AG08396 (cell line): ENCODE results near the gene EFNA5.

Experiments
- DNase-seq: peaks from one replicate; pipeline ENCODE4 v3.0.0; 2012; ENCODE audit warnings: low spot score, mixed read lengths

The EFNA5 gene

DNA sequence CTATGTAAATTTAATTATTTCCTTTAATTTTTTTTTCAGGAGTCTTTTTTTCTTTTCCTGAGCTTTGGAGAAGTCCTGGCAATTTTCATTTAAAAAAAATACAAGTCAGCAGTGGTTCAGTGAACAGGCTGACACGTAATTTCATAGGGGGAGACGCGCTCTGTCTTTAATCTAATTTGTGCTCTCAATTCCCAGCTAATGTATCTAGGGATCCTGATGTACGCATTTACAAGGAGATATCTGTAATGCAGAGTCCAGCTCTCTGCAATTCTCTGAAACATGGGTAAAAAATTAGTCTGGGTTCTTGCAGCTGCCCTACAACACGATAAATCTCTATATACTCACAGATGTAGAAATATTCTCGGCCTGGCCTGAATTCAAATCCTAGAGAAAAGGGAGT, 243.9 kb downstream of the EFNA5 start:
- no peak for DNase-seq

DNA sequence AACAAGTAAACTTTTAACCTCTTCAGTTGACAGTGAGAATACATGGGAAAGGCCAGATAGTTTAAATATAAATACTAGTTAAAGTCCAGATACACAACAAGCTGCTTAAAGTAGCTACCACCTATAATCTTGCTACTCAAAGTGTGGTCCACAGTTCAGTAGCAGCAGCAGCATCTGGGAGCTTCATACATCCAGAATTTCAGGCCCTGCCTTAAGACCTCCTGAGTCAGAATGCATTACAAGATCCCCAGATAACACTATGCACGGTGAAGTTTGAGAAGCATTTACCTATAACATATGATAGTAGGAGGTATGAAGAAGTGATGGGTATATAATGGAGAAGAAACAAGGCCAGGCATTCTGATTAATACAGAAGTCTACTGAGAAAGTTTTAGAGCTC, 244.5 kb downstream of the EFNA5 start:
- no peak for DNase-seq

GRCh38 chr5:107425541-107426031, 245.2 kb downstream of the EFNA5 start:
- DNase-seq, result peak; percentile 53

- no peak for DNase-seq
Measured at GRCh38 chr5:107424491-107424890, 246.2 kb downstream of the EFNA5 start.

DNA sequence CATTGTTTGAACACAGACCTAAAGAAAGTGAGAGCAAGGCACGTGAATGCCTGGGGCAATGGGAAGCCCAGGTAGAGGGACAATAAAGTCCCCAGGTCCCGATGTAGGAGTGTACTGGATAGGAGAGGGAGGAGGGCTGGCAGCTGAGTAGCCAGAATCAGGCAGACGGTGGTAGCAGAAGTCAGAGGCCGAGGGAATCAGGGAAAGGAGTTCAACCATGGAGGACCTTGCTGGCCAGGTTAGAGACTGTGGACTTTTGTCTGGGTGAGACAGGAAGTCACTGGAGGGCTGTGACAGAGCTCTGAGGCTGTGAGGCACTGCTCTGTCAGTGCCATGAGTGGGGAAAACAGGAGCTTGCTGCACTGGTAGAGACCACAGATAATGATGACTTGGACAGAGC, 248.2 kb downstream of the EFNA5 start:
- no peak for DNase-seq

DNA sequence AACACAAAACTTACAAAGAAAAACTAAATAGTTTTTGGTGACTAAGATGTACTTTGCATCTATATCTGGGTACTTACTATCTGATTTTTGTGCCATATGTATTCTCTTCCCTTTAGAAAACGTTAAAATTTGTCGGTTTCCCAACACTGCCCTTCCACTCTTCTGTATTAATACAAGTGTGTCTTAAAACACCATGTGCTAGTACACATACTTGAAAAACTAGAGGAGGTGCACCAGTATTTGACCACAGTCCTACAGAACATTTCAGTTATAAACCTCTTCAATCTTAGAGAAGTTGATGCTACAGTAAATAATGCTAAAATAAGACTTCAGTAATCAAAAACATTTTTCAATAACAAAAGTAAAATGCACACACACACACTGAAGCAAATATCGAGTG, 251.2 kb downstream of the EFNA5 start:
- DNase-seq, result no peak

- DNase-seq, result no peak
Measured at GRCh38 chr5:107418902-107419301, 251.8 kb downstream of the EFNA5 start.

DNA sequence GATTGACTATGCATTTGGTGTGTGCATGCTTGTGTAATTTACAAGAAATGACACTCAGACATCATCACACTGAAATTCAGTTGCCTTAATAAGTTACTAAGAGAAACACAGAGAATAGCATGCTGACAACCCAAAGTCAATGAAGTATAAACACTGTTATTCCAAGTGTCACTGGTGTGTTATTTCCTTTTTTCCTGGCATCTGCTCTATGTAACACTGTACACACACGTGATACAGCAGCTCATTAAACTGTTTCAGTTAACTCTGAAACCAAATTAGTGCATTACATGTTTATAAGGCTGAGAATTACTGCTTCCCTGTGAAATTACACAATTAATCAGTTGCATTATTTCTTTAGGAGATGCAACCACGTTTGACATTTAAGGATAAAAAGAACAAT, 252.7 kb downstream of the EFNA5 start:
- no peak for DNase-seq

- DNase-seq, result no peak
Measured at GRCh38 chr5:107415762-107416161, 255.0 kb downstream of the EFNA5 start.

DNA sequence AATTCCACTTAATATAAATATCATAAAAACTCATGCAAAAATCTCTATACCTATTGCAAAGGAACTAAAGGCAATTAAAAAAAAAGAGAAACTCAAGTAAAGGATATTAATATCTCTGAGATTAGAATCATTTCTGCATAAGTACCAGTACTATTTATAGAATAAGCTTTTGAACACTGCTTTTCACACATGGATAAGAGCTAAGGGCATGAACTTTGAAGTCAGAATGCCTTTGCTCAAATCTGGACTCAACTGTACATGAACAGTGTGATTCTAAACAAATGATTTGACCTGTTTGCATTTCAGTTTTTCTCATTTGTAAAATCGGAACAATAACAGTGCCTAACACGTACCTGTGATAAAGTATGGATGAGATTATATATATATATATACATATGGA, 255.9 kb downstream of the EFNA5 start:
- no peak for DNase-seq

DNA sequence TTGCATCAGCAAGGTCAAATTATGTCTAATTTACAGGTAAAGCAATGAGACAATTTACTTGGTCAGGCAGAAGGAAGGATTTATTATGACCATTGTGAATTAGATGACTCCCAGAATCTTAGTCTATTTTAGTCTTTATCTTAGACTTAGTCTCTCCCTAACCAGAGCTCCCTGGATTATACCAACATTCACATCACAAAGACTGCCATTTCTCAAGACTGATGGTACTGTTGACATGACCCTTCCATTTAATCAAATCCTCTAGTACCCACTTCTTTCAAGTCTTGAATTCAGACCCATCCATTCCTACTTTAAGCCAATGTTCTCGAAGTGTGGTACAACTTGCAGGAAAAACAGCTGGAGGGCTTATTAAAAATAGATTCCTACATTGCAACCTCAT, 257.0 kb downstream of the EFNA5 start:
- DNase-seq, result no peak

- DNase-seq, result no peak
Measured at GRCh38 chr5:107408564-107408963, 262.2 kb downstream of the EFNA5 start.

- DNase-seq, result no peak
Measured at GRCh38 chr5:107407713-107408298, 262.9 kb downstream of the EFNA5 start.

DNA sequence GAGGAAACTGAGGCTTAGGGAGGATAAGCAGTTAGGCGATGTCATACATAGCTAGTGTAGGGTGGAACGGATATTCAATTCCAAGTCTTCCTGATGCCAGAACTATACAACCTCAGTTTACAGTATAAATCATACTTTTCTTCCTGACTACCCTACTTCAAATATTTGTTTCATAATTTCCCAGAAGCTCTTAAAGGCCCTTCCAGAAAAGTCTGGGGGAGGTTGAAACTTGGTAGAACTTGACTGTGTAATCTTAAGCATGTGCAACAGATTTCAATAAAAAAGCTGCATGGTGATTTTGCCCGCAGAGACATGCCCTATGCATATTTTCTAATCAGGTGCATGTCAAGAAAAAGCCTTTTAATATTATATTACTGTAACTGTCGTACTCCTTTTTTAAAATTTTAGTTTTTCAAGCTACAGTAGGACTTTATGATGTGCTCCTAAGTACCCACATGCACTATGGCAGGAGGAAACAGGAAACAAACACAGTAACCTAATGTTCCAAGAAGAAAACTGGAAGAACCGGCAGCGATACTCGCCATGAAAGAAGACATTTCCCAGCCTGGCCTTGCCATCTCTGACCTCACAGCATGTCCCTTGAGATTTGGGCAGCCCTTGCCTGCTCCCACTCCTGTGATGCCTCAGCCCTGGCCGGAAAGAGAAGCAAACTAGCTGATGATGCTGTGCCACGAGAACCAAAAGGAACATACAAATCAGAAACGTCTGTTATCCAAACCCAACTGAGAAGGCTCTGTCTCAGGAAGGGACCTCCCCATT, 266.0 kb downstream of the EFNA5 start:
- DNase-seq, result no peak

- DNase-seq, result no peak
Measured at GRCh38 chr5:107403228-107403953, 267.3 kb downstream of the EFNA5 start.

- no peak for DNase-seq
Measured at GRCh38 chr5:107402434-107403227, 268.1 kb downstream of the EFNA5 start.

DNA sequence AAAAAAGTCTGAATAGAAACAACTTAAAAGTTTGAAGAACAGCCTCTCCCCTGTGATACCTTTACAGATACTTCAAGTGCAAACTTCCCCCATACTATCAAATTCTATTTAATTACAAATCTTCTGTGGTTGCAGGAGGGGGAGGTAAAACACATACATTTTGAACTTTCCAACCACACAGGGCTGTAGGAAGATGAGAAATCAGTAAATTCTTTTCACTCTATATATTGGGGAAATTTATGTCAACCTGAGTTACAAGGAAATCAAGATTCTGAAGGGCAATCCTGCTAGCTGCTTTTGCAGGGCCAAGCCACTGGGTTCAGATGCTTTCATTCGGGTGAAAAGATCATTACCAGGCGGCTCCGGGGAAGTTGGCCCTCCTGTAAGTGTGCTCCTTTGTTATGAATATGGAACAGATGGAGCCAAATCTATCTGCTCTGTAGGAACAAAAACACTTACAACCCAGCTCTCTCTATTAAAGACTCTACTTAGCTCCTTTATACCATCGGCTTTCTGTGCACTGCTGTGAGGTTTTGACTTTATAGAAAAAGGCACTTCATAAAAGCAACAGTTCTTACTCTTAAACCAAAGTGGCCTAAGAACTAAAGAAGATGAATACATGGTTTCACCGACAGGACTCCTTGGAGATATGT, 269.1 kb downstream of the EFNA5 start:
- no peak for DNase-seq

GRCh38 chr5:107400328-107400727, 270.4 kb downstream of the EFNA5 start:
- no peak for DNase-seq

- no peak for DNase-seq
Measured at GRCh38 chr5:107398703-107399102, 272.0 kb downstream of the EFNA5 start.

DNA sequence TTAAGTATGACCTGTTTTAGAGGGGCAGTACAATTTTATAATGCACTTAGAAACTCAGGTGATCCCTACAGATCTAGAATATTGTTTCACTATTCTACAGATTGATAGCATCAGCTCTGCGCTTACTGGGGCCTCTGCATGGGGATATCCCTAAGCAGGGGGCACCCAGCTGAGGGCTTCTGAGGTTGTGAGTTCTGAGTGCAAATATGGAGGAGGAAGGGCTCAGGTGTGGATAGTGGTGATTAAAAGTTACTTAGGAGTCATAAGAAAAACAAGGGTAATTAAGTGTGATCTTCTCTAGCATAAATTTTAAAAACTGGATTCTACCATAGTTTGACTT, 274.4 kb downstream of the EFNA5 start:
- DNase-seq, result no peak

GRCh38 chr5:107395632-107396350, 274.9 kb downstream of the EFNA5 start:
- no peak for DNase-seq
